Measurements from ENCODE around the gene CCR4. TPM values are rescaled to one million over a fixed set of nuclear protein-coding genes. Genes with fewer than 3 reads are reported as not detected.
"Not testable (repeated sequence)": the region's sequence is repeated elsewhere in the genome, so short reads cannot be mapped to it uniquely, and the experiment has no call there.

CCR4 gene
- total and polyA plus RNA-seq, 2 of the 4 experiments (the other 2 are of a cell fraction): not detected

GRCh38 chr3:32945598-32945997, 5.8 kb upstream of the CCR4 start:
- H3K4me3 ChIP-seq (ENCODE audit: insufficient read depth, low read depth, low read length); DNase-seq; H3K56ac ChIP-seq (ENCODE audit: extremely low read depth, insufficient read depth, low read length); H3K14ac ChIP-seq (replicated peaks; ENCODE audit: low read depth, low read length); H3K79me1 ChIP-seq (ENCODE audit: low read depth in 1 of 2, low read length in 2 of 2); H4K8ac ChIP-seq (ENCODE audit: low read depth in 2 of 2, low read length in 2 of 2); H3K18ac ChIP-seq (ENCODE audit: low read depth, low read length); H4K91ac ChIP-seq (ENCODE audit: insufficient read depth, low read depth, low read length); intact Hi-C loops (cut with micrococcal nuclease); in situ Hi-C loops (cut with MboI; ENCODE audit: low sequenced_read_pairs); H3K23ac ChIP-seq (ENCODE audit: low read depth, low read length); H2AK5ac ChIP-seq (ENCODE audit: low read depth, low read length); H2BK120ac ChIP-seq (ENCODE audit: low read depth, low read length); H2BK15ac ChIP-seq (ENCODE audit: low read depth, low read length); H3K4me2 ChIP-seq (ENCODE audit: low read depth, low read length); H2BK20ac ChIP-seq (ENCODE audit: low read depth, low read length); dilution Hi-C loops (cut with HindIII; ENCODE audit: low sequenced_read_pairs, unreplicated experiment); H2AFZ ChIP-seq (replicated peaks; ENCODE audit: low read length, poor library complexity); H3K9me1 ChIP-seq (ENCODE audit: insufficient read depth, low read length); H4K20me1 ChIP-seq (ENCODE audit: insufficient read depth, low read length); H3K27me3 ChIP-seq (ENCODE audit: control insufficient read depth, insufficient read depth, low read length); H3K4me1 ChIP-seq (ENCODE audit: control insufficient read depth, insufficient read depth, low read length); H3K9ac ChIP-seq (ENCODE audit: low read depth, low read length); H3K36me3 ChIP-seq (ENCODE audit: control insufficient read depth, insufficient read depth, low read length); H2BK5ac ChIP-seq (ENCODE audit: low read depth, low read length, poor library complexity, severe bottlenecking); H3K4ac ChIP-seq (ENCODE audit: low read depth, low read length); ATAC-seq (ENCODE audit: low read depth); H4K5ac ChIP-seq (ENCODE audit: low read depth, low read length); H3K27ac ChIP-seq (ENCODE audit: insufficient read depth, low read length); BruUV-seq (replicated peaks); CTCF ChIA-PET; POLR2A ChIA-PET (ENCODE audit: unreplicated experiment); H3K9me3 ChIP-seq (ENCODE audit: control insufficient read depth, insufficient read depth, low read length); H2AK9ac ChIP-seq (replicated peaks; ENCODE audit: low read depth, low read length, poor library complexity): not testable (repeated sequence)
- no CpG with 5 or more reads among the region's 12 CpGs for WGBS, 2 experiments (ENCODE audit: extremely low coverage in 2 of 2, insufficient read length in 1 of 2)
